Osteoblast (primary cell): ENCODE data around the gene HTATIP2. TPM values are rescaled to one million over a fixed set of nuclear protein-coding genes. Genes with fewer than 3 reads are reported as not detected.
A peak's percentile ranks its signal among the peaks of the same experiment; 100 is the strongest.
"Not testable (repeated sequence)": the region's sequence is repeated elsewhere in the genome, so short reads cannot be mapped to it uniquely, and the experiment has no call there.

Experiments
- DNase-seq: peaks from one replicate; pipeline ENCODE4 v3.0.0; 2011; ENCODE audit warnings: low spot score, mixed read lengths; ENCODE audit not compliant: insufficient read length; ENCODE audit errors: missing footprints
- H2AFZ ChIP-seq: 2 replicates; pipeline ENCODE4 v1.6.0; 2011; ENCODE audit warnings: mild to moderate bottlenecking, low read length
- H3K27ac ChIP-seq: 2 replicates; pipeline ENCODE4 v1.5.1; 2011; ENCODE audit warnings: mild to moderate bottlenecking, low read depth, low read length, moderate library complexity
- H3K27me3 ChIP-seq: 2 replicates; pipeline ENCODE4 v1.6.0; 2012; ENCODE audit warnings: mild to moderate bottlenecking, control low read depth, inconsistent platforms, low read length, moderate library complexity; ENCODE audit not compliant: insufficient read depth
- H3K36me3 ChIP-seq: 2 replicates; pipeline ENCODE4 v1.5.1; 2011; ENCODE audit warnings: mild to moderate bottlenecking, low read length, control low read depth, moderate library complexity; ENCODE audit not compliant: insufficient read depth
- H3K4me1 ChIP-seq: 2 replicates; pipeline ENCODE4 v1.5.1; 2011; ENCODE audit warnings: mild to moderate bottlenecking, low read length, control low read depth, moderate library complexity; ENCODE audit not compliant: insufficient read depth
- H3K4me2 ChIP-seq: 2 replicates; pipeline ENCODE4 v1.6.0; 2011; ENCODE audit warnings: mild to moderate bottlenecking, low read length; ENCODE audit not compliant: insufficient read depth
- H3K4me3 ChIP-seq: fragments of 200-600 bp; sonication (generic); 3 replicates; pipeline ENCODE4 v1.5.1; 2012; ENCODE audit warnings: mild to moderate bottlenecking, low read length, inconsistent platforms; ENCODE audit not compliant: insufficient read depth
- H3K79me2 ChIP-seq: 2 replicates; pipeline ENCODE4 v1.6.0; 2012; ENCODE audit warnings: mild to moderate bottlenecking, low read length, control low read depth, inconsistent platforms; ENCODE audit not compliant: insufficient read depth
- H3K9me3 ChIP-seq: 2 replicates; pipeline ENCODE4 v1.5.1; 2011; ENCODE audit warnings: low read depth, low read length, control low read depth
- H4K20me1 ChIP-seq: 2 replicates; pipeline ENCODE4 v1.6.0; 2012; ENCODE audit warnings: mild to moderate bottlenecking, low read length, control low read depth; ENCODE audit not compliant: insufficient read depth
- total RNA-seq: library from RNA; depleted of rRNA; stranded (reverse); fragments of >200 nt; gene quantifications from 2 replicates; pipeline ENCODE4 v1.2.3, GENCODE V29; 2012
- TF ChIP-seq, protein P1 (sequence below): IDR thresholded peaks from 2 replicates; pipeline ENCODE4 v1.5.1; 2011; ENCODE audit warnings: mild to moderate bottlenecking, low read depth, low read length, moderate library complexity; ENCODE audit errors: extremely low read depth

HTATIP2 gene
- total RNA-seq, 1 donor: 46.3 TPM

GRCh38 chr11:20363149-20363499 is 390 bp upstream of the HTATIP2 start:
- H3K27me3 ChIP-seq: no peaks in the 10 kb centered on the region
- no peak overlapping the region for H3K27ac ChIP-seq
- H3K4me2 ChIP-seq: peak overlapping the region; percentile 91
- H3K79me2 ChIP-seq: peaks cover 14% of the 10 kb centered on the region
- H3K9me3 ChIP-seq: no peaks in the 10 kb centered on the region
- H4K20me1 ChIP-seq: no peaks in the 10 kb centered on the region
- peak; percentile 46 for DNase-seq
- TF ChIP-seq, protein P1, sequence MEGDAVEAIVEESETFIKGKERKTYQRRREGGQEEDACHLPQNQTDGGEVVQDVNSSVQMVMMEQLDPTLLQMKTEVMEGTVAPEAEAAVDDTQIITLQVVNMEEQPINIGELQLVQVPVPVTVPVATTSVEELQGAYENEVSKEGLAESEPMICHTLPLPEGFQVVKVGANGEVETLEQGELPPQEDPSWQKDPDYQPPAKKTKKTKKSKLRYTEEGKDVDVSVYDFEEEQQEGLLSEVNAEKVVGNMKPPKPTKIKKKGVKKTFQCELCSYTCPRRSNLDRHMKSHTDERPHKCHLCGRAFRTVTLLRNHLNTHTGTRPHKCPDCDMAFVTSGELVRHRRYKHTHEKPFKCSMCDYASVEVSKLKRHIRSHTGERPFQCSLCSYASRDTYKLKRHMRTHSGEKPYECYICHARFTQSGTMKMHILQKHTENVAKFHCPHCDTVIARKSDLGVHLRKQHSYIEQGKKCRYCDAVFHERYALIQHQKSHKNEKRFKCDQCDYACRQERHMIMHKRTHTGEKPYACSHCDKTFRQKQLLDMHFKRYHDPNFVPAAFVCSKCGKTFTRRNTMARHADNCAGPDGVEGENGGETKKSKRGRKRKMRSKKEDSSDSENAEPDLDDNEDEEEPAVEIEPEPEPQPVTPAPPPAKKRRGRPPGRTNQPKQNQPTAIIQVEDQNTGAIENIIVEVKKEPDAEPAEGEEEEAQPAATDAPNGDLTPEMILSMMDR: no peak
- H3K4me3 ChIP-seq: peak overlapping the region; percentile 84
- H2AFZ ChIP-seq: peak overlapping the region; percentile 91
- peaks cover 23% of the 10 kb centered on the region for H3K4me1 ChIP-seq
- H3K36me3 ChIP-seq: no peaks in the 10 kb centered on the region

DNA sequence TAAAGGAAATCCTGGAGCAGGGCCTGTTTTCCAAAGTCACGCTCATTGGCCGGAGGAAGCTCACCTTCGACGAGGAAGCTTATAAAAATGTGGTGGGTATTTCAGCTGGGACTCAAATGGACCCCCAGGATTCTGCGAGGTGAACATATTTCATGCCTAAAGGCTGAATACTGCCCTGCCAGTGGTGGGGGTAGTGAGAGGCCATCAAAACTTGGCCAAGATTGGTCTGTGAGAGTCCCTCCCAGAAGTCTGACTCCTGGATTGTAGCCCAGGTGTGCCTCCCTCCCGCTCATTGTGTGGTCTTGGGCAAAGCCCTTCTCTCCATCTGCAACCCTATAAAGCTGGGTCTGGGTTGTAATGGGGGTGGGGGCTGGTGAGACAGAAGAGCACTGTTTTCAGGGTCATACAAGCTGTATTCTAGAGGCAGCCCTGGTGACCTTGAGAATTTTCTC is 853 bp downstream of the HTATIP2 start:
- H4K20me1 ChIP-seq: no peaks in the 10 kb centered on the region
- H3K27me3 ChIP-seq: no peaks in the 10 kb centered on the region
- TF ChIP-seq, protein P1: no peak
- H3K4me2 ChIP-seq: peak overlapping the region; percentile 91
- DNase-seq: peak; percentile 48
- H3K9me3 ChIP-seq: no peaks in the 10 kb centered on the region
- H3K27ac ChIP-seq: peak overlapping the region; percentile 62
- peaks cover 28% of the 10 kb centered on the region for H3K4me1 ChIP-seq
- peak overlapping the region; percentile 91 for H2AFZ ChIP-seq
- peaks cover 18% of the 10 kb centered on the region for H3K79me2 ChIP-seq
- peaks cover 3% of the 10 kb centered on the region for H3K36me3 ChIP-seq
- peak overlapping the region; percentile 84 for H3K4me3 ChIP-seq

DNA sequence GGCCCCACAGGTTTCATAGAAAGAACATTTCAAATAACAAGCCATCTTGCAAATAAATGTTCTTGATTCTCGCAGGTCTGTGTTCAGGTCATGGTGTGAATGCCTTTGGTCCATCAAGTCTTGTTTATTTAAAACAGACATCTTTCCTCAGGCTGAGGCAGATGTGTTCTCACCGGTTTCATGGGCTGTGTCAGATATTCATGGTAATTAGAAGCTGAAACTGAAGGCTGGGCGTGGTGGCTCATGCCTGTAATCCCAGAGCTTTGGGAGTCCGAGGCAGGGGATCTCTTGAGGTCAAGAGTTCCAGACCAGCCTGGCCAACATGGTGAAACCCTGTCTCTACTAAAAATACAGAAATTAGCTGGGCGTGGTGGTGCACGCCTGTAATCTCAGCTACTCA is 2.0 kb downstream of the HTATIP2 start:
- H3K4me1 ChIP-seq: peaks cover 28% of the 10 kb centered on the region

DNA sequence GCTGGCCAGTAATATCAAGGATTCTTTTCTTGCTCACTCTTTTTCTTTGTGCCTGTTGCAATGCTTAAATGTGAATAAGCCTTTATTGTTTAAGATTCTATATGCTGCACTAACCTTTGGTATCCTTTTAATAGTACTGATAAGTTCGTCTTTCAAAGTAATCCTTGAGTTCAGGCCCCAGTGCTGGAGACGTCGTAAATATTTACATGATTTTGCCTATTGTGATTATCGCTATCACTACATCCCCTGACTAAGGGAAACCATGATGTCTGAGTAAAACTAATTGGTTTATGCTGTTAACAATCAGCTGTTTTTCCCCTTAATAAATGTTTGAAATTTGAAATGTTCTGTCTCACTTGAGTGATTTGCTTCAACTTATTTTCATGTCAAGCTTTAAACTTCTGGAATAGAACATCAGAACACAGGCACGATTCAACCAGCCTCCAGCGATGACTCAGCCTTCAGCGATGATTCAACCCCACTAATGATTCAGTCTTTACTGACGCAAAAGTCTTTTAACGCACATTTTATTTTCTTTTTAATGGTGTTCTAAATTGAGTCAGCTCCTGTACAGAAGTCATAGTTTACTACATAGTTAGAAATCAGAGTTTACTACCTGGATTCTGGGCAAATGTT is 3.9 kb downstream of the HTATIP2 start:
- Histone ChIP-seq H3K4me3 (no peak overlapping the region), H3K4me2 (peak overlapping the region; percentile 63), H4K20me1 (no peaks in the 10 kb centered on the region), H3K27ac (peak overlapping the region; percentile 81), H3K9me3 (no peaks in the 10 kb centered on the region), H2AFZ (no peak overlapping the region), H3K79me2 (peaks cover 23% of the 10 kb centered on the region), H3K4me1 (peaks cover 28% of the 10 kb centered on the region), H3K27me3 (no peaks in the 10 kb centered on the region), H3K36me3 (peaks cover 7% of the 10 kb centered on the region)
- TF ChIP-seq, protein P1: no peak
- DNase-seq: peak; percentile 96

More for the DNA sequence above, 2.0 kb downstream of the HTATIP2 start:
- H3K9me3 ChIP-seq, H3K4me2 ChIP-seq, H3K4me3 ChIP-seq, H2AFZ ChIP-seq, DNase-seq, H3K27ac ChIP-seq, H4K20me1 ChIP-seq, H3K36me3 ChIP-seq, H3K27me3 ChIP-seq: not testable (repeated sequence)
- peaks cover 23% of the 10 kb centered on the region for H3K79me2 ChIP-seq
